Measurements from ENCODE around the gene MYO1C. TPM values are rescaled to one million over a fixed set of nuclear protein-coding genes. Genes with fewer than 3 reads are reported as not detected.

The MYO1C gene
- 17.8 TPM for total RNA-seq

GRCh38 chr17:1492249-1493206 lies at the start of gene MYO1C:
MYO1C (minus strand) TSS chr17:1492686; CDS start chr17:1492487, 199 bp downstream.

GRCh38 chr17:1516388-1517161 lies 24.1 kb upstream of the MYO1C start, which contains the start of gene INPP5K:
INPP5K (minus strand) TSS chr17:1516612; CDS start chr17:1516499, 113 bp downstream.

GRCh38 chr17:1455797-1456599 lies 36.5 kb downstream of the MYO1C start, which contains the start of gene CRK:
CRK (minus strand) TSS chr17:1456232; CDS start chr17:1456117, 115 bp downstream.

Other genes with a start within 250 kb of the MYO1C start
- not detected for gene BHLHA9, start 222.2 kb downstream of the MYO1C start, total RNA-seq
- not detected for gene TRARG1, start 213.0 kb downstream of the MYO1C start, total RNA-seq
- 686 TPM for gene YWHAE, start 92.5 kb downstream of the MYO1C start, total RNA-seq
- 97.0 TPM for gene CRK, start 36.5 kb downstream of the MYO1C start, total RNA-seq
- 49.5 TPM for gene INPP5K, start 23.9 kb upstream of the MYO1C start, total RNA-seq
- gene PITPNA, start 70.1 kb upstream of the MYO1C start, total RNA-seq, result 26.0 TPM
- gene SLC43A2, start 136.1 kb upstream of the MYO1C start, total RNA-seq, result 25.7 TPM
- gene SCARF1, start 153.0 kb upstream of the MYO1C start, total RNA-seq, result 3.1 TPM
- 1.6 TPM for gene RILP, start 157.2 kb upstream of the MYO1C start, total RNA-seq
- 183 TPM for gene PRPF8, start 192.2 kb upstream of the MYO1C start, total RNA-seq
- gene TLCD2, start 217.7 kb upstream of the MYO1C start, total RNA-seq, result 0.31 TPM
- 18.5 TPM for gene WDR81, start 232.0 kb upstream of the MYO1C start, total RNA-seq